Effector CD8-positive, alpha-beta T cell (primary cell): ENCODE data around the gene ARVCF.

Experiments used
- DNase-seq: peaks from one replicate; lab custom pipeline; 2025; lab: John Stamatoyannopoulos, UW

The ARVCF gene

DNA sequence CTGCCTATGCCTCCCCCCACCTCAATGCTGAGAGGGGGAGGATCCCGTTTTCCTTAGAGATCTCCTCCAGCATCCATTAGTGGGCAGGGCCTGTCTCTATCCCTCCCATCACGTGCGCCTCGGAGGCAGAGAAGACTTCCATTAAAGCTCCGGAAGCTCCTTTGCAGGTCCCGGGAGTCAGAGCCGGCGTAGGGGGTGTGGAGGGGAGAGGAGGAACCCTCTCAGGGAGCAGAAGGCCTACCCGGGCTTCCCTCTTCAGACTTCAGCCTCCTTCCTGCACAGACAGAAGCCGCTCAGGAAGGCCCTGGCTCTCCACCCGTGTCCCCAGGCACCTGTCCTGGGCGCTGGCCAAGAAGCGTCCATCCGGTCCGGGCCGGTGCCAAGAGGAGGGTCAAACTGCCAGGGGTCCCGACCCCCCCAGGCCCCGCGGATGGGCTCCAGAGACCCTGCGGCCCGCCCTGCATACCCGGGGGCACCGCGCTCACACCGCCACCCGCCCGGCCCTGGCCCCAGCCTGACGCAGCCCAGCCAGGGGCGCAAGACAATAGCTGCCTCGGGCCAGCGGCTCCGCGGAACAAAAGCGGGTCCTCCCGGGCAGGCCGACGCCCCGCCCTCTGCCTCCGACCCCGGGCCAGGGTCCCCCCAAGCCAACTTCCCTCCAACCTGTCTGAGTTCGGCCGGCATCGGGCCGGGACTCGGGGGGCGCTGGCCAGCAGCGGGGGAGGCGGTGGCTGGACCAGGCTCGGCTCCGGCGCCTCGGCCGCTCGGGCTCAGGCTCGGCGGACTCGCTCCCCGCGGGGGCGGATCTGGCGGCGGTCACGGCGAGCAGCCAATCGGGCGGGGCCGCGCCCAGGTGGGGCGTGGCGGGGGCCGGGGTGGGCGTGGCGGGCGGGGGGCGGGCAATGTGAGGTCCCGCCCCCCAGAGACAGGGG, 29.9 kb downstream of the ARVCF start:
- peak; percentile 50 for DNase-seq

DNA sequence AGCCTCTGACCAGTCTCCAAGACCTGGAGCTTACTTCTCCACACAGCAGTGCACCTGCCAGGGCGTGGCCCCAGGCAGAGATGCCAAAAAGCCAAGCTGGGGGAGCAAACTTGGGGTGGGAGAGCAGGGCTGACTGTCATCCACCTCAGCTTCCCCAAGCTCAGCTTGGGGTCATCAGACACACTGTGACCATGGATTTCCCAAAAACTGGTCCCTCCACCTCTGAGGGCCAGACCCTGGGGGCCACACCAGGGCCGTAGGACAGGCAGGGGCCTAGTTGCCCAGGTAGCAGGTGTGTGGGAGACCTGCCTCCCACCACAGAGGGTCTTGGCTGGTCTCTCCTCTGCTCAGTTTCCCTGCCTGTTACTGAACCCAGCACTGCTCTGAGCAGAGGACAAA, 30.6 kb downstream of the ARVCF start:
- DNase-seq: no peak

DNA sequence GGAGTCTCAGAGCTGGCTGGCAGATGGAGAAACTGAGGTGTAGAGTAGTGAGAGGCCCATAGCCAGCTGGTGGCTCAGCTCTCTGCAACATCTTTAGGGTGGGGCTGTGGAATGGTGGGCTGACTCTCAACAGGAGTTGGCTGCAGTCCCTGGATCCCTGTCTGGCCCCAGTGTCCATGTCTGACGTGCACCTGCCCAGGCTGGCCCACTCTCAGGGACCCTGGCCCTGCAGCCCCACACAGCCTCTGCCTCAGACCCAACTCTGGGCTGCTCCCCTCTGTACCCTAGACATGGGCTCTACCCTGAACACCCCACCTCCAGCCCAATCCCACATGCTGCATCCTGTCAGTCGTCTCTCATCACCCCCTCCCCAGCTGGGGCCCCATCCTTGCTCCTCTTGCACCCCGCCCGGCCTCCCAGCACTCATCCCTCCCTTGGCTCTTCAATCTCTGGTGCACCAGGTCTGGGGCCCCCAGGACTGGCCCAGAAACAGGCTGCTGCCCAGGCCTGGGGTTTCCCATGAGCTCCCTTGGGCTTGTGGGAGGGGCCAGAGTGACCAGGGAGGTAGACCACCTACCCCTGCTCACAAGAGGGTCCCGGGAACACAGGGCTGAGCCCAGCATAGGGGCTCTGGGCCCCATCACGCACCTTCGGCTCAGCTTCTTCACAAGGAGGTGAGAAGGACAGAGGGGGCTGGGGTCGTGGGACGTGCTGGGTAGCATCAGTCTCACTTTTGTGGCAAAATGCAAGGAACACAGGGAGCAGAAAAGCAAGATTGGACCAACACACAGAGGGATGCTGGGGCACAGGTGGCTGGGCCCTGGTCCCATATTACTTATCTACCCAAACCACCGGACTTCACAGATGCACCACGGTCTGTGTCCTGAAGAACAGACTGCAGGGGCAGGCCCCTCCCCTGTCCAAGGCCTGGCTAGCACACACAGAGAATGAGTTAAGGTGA, 31.5 kb downstream of the ARVCF start:
- no peak for DNase-seq

DNA sequence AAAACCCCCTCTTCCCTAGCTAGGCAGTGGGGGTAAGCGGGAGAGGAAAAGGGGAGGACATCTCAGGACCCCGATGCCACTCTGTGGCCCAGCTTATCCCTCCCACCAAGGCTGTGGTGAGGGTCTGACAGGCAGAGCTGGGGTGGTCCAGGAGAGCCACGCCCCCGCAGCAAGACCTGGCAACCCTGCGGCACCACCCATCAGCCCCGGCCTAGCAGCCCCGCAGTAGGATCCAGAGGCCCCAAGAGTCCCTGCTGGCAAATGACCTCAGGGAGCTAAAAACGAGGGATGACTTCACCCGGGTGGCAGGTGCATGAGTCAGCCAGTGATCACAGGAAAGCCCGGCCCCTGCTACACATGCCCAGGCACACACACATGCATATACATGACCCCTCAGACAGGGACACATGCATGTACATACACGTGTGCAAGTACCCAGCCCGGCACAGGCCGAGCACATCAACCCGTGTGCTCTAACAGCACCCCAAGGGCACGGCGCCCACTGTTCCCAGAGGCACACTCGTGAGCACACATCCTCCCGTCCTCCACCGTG, 32.3 kb downstream of the ARVCF start:
- DNase-seq: no peak

DNA sequence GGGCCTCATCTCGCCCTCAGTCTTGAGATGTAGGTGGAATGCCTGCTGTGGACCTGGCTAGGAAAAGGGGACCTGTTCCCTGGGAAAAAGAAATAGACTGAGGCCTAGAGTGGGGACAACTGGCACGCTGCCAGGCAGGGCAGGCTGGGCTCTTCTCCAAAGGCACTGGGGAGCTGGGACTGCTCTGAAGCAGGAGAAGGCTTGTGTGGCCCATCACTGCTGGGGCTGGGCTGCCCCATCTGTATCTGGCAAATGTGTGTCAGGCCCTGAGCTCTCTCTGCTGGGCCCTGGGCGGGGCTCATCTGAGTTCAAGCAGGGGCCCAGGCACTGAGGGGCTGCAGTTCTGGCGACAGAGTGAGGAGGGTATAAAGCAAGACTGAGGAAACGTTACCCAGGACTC, 32.9 kb downstream of the ARVCF start:
- no peak for DNase-seq

DNA sequence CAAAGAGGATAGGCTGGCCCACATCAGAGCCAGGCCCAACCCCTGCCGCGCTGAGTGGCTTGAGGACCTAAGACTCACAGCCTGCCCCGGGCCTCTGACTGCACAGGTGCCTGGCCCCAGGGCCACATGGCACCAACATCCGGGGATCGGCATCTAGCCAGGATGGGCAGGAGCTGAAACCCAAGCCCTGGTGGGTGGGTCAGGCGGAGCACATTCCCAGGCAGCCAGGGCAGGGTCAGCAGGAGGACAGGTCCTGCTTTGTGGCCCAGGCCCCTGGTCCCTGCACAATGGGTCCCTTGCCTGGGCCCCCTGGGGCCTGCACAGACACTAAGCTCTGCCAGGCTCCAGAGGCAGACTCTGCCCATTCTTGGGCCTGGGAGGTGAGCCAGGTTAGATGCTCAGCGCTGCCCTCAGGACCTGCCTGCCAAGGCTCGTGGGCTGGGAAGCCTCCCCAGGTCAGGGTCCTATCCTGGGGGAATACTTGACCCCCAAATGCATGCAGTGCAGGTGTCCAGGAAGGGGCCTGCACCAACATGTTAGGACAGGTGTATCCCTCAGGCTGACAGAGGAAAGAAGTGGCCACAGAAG, 33.5 kb downstream of the ARVCF start:
- no peak for DNase-seq

DNA sequence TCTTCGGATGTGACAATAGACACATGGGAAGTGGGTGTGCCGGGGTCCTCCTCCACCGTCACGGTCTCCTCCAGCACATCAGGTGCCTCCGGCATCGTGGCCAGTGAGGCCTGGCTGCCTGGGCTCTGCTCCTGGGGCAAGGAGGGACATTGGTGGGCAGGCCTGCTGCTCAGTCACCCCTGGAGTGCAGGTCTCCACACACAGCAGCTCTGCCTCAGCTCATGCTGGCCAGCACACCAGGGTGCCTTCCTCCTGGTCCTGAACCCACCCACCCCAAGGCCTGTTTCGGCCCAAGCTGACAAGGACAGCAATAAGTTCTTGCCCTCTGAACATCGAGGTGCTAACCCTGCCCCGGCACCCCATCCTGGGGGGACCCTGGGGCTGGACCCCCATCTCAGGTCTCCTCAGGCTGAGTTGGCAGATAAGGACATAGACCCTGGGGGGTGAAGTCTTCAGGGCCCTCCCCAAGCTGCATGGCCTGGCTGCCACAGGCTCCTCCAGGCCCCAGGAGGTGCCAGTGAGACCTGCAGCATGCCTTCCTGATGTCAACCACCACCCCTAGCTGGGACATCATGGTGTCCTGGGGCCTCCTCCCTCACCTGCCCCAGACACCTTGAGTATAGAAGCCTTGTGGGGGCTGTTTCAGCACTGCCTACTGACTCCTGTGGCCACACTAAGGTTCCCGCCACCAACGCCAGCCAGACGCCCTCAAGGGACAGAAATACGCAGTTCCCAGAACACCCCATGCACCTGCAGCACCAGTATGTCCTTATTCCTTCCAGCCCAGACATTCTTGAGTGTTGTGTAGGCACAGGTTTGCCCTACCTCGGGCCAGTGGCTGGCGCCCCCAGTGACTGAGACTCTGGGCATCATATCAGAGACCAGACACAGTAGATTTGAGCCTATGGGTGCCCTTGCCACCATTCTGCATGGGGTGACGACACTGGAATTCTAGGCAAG, 34.4 kb downstream of the ARVCF start:
- no peak for DNase-seq

DNA sequence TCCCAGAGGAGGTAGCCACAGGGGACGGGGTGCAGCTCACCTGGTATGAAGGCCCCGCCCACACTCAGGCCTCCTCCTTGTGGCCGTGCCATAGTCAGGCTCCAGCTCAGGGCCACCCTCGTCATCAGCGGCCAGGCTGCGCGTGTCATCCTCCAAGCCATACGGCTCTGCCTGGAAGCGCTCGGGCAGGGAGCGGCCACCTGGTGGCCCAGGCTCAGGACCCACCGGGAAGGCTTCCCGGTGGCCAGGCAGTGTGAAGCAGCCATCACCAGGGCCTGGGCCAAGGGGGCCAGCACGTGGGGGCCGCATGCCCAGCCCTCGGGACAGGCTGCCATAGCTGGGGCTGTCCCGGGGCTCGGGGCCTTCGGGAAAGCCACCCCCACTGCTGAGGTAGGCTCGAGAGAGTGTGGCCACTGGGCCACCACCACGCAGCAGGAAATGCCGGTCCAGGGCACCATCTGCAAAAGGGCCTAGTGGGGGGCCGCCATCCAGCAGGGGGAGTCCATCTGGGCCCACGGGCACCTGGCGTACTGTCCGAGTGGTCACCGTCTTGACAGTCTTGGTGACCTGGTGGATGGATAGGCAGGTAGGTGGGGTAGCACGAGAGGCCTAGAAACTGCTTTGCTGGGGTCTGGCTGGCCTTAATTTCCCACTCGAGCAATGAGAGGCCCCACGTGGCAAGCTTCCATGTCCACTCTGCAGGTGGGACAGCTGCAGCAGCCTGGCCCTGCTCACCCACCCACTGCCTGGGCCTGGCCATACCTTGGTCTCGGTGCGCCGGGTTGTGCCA, 35.3 kb downstream of the ARVCF start:
- no peak for DNase-seq

DNA sequence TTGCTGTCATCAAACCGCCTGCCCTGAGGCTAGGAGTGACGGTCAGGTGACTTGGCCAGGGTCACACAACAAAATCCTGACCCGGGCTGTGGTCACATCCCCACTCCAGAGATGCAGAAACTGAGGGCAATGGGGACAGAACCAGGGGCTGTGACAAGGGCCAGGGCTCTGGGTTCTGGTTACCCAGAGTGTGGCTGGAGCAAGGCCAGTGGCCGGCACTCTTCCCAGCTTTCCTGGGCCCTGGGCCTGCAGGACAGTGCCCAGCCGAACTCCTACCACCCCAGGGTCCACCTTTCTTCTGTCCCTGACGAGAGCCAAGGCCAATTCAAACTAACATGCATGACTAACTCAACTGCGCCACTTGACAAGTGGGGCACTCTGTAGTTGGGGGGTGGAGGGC, 35.9 kb downstream of the ARVCF start:
- DNase-seq: no peak

DNA sequence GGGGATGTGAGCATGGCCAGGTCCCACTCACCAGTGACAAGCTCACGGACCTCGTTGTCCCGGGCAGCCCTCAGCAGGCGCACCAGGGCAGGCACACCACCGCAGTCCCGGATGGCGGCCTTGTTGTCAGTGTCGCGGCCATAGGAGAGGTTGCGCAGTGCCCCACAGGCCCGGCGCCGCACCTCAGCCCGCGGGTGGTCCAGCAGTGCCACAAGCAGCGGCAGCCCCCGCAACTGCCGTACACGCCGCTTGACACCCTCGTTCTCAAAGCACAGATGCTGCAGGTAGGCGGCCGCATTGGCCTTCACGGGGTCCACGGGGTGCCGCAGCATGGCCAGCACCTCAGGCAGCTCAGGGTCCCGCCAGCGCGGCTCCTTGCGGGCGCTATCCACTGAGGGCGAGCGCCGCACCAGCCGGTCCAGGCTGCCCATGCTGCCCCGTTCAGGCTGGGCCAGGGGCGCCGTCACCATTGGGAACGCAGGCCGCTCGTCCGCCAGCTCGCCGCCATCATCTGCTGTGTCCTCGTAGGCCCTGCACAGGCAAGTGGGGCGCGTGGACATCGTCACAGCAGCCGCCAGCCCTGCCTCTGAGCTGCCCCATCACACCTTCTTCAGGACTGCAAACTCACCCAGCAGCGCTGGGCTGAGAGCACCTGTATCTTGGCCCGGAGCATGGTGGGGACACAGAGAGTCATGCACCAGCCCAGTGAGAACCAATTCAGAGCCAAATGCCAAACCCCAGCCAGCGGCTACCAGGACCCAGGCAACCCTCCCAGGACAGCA, 36.7 kb downstream of the ARVCF start:
- no peak for DNase-seq

DNA sequence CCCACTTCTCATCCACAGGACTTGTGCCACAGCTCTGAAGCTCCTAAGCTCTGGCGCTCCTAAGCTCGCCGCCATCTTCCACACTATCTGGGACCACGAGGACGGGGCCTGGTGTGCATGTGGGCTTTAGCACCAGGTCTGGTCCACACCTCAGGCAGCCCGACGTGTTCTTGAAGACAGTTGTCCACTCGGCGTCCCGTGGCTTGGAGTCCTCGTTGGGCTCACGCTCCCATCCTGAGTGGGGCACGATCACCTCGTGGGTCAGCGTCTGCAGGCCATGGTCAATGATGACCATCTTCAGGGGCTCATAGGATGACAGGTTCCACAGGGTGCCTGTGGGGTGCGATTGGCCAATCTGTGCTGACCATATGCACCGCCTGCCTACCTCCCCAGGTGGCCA, 37.9 kb downstream of the ARVCF start:
- DNase-seq: no peak

DNA sequence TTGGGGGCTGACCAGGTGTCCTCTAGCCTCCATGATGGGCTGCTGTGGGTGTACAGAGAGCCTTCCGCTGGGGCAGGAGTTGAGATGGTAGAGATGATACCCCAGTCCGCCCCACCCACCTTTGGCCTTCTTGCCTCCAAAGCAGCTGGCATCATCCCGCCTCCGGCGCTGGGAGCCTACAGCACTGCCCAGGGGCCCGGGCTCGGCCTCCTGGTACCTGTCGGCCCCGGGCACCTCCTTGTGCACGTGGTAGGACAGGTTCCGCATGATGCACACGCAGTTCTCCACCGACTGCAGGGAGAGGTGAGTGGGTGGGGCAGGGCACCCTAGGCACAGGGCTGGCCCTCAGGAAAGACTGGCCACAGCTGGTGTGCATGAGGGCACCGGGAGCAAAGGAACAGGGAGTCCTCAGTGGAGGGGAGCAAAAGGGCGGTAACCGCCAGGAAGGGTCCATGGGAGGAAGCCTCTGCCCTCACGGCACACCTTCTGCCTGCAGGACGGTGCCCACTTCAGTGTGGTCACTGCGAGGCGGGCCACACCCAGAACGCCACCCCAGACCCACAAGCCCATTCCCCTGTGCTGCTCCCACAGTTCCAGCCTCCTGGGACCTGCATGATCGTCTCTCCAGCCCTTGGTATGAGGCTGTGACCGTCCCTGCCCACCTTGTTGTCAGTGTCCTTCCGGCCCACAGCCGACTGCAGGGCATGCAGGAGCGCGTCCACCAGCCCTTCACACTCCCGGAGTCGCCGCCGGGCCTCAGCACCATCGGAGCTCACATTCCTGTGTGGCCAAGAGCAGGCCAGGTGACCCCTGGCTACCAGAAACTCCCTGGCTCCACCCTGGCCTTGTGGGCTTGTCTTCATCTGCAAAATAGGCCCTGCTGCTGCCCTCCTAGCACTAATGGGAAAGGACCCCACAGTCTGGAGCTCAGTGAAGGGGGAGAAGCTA, 39.1 kb downstream of the ARVCF start:
- no peak for DNase-seq

DNA sequence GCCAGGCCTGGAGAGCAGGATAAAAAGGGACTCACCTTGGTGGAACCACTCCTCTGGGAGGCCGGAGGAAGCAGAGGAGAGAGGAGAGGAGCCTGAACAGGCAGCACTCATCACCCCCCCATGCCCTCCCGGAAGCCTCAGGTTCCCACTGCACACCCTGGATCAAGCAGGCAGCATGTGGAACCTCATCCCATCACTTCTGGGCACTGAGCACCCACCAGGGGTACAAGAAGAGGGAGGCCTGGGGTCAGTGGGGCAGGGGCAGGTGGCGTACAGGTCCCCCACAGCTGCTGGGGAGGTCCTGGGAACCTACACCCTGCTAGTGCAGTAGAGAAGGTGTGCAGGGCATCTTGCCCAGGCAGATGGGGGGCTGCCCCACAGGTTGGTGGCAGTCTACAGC, 40.0 kb downstream of the ARVCF start:
- no peak for DNase-seq

DNA sequence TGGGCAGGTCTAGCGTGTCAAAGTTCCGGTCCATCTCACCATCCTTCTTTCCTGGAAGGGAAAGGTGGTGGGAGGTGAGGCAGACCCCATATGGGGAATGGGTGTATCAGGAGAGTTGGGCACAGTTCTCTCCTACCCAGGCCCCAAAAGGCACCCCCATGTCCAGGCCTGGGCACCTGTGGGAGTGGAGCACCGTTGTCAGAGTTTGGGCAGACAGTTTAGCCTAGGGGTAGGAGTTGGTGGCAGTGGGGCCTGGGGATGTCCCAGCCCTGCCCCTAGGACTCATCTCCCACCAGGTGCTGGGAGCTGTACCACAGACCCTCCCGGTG, 41.0 kb downstream of the ARVCF start:
- no peak for DNase-seq

DNA sequence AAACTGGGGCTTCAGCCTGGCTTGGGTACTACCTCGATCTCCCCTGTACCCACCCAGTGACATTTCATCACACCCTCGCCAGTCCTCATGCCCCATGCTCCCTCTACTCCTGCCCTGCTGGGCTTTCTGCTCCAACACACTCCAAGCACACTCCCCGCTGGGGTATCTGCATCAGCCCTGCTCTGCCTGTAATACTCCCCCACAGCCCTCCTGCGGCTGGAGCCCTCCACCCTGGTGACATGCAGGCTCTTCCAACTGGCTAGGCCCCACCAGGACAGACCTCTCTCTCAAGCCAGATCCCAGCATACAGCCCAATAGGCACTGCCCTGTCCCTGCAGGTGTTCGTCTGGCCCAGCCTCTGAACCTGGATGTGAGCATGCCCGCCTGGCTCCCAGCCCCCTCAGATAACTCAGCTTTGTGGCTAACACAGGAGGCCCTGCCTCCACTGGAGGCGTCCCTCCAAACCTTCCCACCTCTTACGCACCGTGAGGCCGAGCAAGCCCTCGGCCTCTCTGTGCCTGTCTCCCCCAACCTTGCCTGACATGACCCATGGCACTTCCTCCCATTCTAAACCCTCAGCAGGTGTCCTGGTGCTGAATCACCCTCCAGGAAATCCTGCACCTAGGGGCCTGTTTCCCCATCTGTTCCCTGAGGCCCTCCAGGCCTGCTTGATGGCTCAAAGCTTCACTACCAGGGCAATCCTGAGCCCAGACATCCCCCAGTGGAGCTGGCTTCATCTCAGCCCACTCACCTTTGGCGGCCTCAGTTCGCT, 41.5 kb downstream of the ARVCF start:
- DNase-seq: no peak

DNA sequence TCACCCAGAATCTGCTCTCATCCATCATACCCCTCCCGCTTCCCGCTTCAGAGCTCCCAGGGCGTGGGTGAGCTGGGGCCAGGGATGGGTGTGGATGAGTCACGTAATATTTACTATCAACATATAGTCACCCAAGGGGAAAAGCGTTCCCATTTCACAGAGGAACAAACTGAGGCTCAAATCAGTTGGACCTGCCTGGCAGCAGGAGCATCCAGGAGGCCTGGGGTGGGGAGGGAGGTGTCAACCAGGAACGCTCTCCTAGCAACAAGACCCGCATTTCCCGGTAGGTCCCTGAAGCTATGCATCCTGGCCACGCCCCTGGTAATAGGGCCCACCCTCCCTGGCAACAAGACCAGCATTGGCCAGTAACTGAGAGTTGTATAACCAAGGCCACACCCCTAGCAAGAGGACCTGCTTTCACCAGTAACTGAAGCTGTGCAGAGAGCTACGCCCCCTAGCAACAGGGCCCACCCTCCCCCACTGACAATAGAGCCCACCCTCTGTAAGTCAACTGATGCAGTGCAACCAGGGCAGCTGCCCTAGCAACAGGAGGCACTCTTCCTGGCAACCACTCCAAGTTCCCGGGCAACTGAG, 42.3 kb downstream of the ARVCF start:
- DNase-seq: no peak
